Loucy (cell line): ENCODE measurements around the gene TCL1B.

Experiments
- H2AFZ ChIP-seq: fragments of 200-600 bp; sonication (generic); 2 replicates; pipeline ENCODE4 v1.6.0; 2016; ENCODE audit warnings: antibody characterized with exemption, mild to moderate bottlenecking, low read length, moderate library complexity
- H3F3A ChIP-seq: fragments of 200-600 bp; 2 replicates; pipeline ENCODE4 v1.6.0; 2016; ENCODE audit warnings: antibody characterized with exemption, low read depth, mild to moderate bottlenecking
- H3K27me3 ChIP-seq: fragments of 200-600 bp; sonication (generic); 2 replicates; pipeline ENCODE4 v1.6.1; 2014; ENCODE audit warnings: low read length, mild to moderate bottlenecking; ENCODE audit not compliant: insufficient read depth, poor library complexity, severe bottlenecking
- H3K36me3 ChIP-seq: fragments of 200-600 bp; sonication (generic); 2 replicates; pipeline ENCODE4 v1.6.1; 2016; ENCODE audit warnings: low read length; ENCODE audit not compliant: insufficient read depth
- H3K4me1 ChIP-seq: fragments of 200-600 bp; sonication (generic); 2 replicates; pipeline ENCODE4 v1.5.1; 2014; ENCODE audit warnings: low read length, mild to moderate bottlenecking; ENCODE audit not compliant: insufficient read depth, poor library complexity, severe bottlenecking
- H3K4me2 ChIP-seq: fragments of 200-600 bp; sonication (generic); 2 replicates; pipeline ENCODE4 v1.6.0; 2014; ENCODE audit warnings: antibody characterized with exemption, low read length, low read depth, mild to moderate bottlenecking; ENCODE audit not compliant: poor library complexity, severe bottlenecking
- H3K4me3 ChIP-seq: fragments of 200-600 bp; sonication (generic); 2 replicates; pipeline ENCODE4 v1.5.1; 2014; ENCODE audit warnings: low read length, mild to moderate bottlenecking, mixed read lengths; ENCODE audit not compliant: poor library complexity, severe bottlenecking
- H3K79me2 ChIP-seq: fragments of 200-600 bp; sonication (generic); 2 replicates; pipeline ENCODE4 v1.6.1; 2014; ENCODE audit warnings: low read length; ENCODE audit not compliant: insufficient read depth
- H3K9ac ChIP-seq: fragments of 200-600 bp; sonication (generic); 2 replicates; pipeline ENCODE4 v1.6.0; 2014; ENCODE audit warnings: mild to moderate bottlenecking, low read depth, low read length, moderate library complexity; ENCODE audit not compliant: poor library complexity, severe bottlenecking
- H3K9me2 ChIP-seq: fragments of 200-600 bp; sonication (generic); replicated peaks from 2 replicates; pipeline ENCODE4 v1.6.1; 2016; ENCODE audit warnings: low read depth, low read length, mixed read lengths
- H3K9me3 ChIP-seq: fragments of 200-600 bp; sonication (generic); 2 replicates; pipeline ENCODE4 v1.6.1; 2014; ENCODE audit warnings: mild to moderate bottlenecking, antibody characterized with exemption, low read length, low read depth; ENCODE audit not compliant: insufficient read depth
- H4K20me1 ChIP-seq: fragments of 200-600 bp; sonication (generic); 2 replicates; pipeline ENCODE4 v1.6.0; 2014; ENCODE audit warnings: antibody characterized with exemption, low read length, mild to moderate bottlenecking; ENCODE audit not compliant: insufficient read depth, poor library complexity, severe bottlenecking
- EZH2phosphoT487 ChIP-seq: fragments of 200-600 bp; IDR thresholded peaks from 2 replicates; pipeline ENCODE4 v1.6.1; 2018; ENCODE audit warnings: antibody characterized with exemption, mild to moderate bottlenecking, moderate library complexity, borderline replicate concordance
- TF ChIP-seq, protein P1 (sequence below): fragments of 200-600 bp; sonication (generic); conservative IDR thresholded peaks from 2 replicates; pipeline ENCODE4 v1.5.1; 2014; ENCODE audit warnings: mild to moderate bottlenecking, antibody characterized with exemption, low read length

The TCL1B gene

DNA sequence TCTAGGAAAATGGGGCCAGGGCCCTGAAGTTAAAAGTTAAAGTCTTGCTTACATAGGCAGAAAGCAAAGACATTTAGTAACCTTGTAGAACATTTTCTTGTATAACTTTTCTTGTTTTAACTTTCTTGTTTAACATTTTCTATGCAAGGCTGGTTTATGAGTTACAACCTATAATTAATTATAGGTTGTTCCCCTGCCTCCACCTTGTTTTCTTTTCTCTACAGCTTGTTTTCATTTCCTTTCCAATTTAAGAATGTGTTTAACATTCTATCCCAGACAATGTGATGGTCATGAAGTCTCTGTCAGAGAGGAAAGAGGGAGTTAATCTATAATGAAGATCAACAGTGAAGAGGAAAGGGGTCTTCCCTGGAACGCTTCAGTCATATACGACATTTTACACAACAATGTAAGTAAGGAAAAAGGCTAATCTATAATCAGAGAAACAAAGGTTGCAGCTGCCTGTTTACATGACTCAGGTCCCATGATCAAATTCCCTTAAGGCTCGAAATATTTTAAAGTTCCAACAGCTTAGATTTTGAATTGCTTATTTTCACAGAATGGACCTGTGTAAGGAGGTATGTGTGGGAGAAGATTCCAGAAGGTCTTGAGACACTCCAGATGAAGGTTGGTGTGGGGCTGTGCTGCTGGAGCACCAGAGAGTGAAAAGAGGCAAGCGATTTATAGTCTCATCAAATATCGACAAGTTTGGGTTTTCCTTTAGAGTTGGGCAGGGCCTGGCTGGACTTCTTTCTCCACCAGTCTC, 34.2 kb upstream of the TCL1B start:
- Histone ChIP-seq H4K20me1 (no peaks in the 10 kb centered on the region), H3K4me3 (no peak overlapping the region), H3K9me3 (no peaks in the 10 kb centered on the region), H3F3A (no peaks in the 10 kb centered on the region), H3K9ac (no peak overlapping the region), H3K4me2 (no peak overlapping the region), H2AFZ (peak overlapping the region; percentile 67), H3K36me3 (no peaks in the 10 kb centered on the region), H3K27me3 (no peaks in the 10 kb centered on the region), H3K9me2 (no peaks in the 10 kb centered on the region), H3K79me2 (no peaks in the 10 kb centered on the region), H3K4me1 (peaks cover 19% of the 10 kb centered on the region)
- TF ChIP-seq EZH2phosphoT487, result no peak
- TF ChIP-seq, protein P1, sequence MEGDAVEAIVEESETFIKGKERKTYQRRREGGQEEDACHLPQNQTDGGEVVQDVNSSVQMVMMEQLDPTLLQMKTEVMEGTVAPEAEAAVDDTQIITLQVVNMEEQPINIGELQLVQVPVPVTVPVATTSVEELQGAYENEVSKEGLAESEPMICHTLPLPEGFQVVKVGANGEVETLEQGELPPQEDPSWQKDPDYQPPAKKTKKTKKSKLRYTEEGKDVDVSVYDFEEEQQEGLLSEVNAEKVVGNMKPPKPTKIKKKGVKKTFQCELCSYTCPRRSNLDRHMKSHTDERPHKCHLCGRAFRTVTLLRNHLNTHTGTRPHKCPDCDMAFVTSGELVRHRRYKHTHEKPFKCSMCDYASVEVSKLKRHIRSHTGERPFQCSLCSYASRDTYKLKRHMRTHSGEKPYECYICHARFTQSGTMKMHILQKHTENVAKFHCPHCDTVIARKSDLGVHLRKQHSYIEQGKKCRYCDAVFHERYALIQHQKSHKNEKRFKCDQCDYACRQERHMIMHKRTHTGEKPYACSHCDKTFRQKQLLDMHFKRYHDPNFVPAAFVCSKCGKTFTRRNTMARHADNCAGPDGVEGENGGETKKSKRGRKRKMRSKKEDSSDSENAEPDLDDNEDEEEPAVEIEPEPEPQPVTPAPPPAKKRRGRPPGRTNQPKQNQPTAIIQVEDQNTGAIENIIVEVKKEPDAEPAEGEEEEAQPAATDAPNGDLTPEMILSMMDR, result no peak

DNA sequence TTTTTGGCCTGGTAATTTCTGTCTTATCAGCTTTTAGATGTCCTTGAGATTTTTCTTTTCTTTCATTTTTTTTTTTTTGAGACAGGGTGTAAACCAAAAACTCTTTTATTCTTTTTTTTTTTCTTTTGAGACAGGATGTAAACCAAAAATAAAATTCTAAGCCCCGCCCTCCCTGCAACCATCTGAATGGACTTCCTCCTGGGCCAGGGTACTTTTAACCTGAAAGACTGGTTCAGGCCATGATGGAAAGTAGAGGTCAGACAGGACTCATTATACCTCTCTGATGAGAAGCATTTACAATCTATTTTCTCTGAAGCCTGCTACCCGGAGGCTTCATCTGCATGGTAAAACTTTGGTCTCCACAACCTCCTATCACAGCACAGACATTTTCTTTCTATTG, 33.5 kb upstream of the TCL1B start:
- Histone ChIP-seq H3K4me3 (no peak overlapping the region), H4K20me1 (no peaks in the 10 kb centered on the region), H3K27me3 (no peaks in the 10 kb centered on the region), H3K9ac (no peak overlapping the region), H3K9me3 (no peaks in the 10 kb centered on the region), H2AFZ (peak overlapping the region; percentile 67; the same call in 1 of the 2 replicates), H3F3A (no peaks in the 10 kb centered on the region), H3K36me3 (no peaks in the 10 kb centered on the region), H3K4me2 (no peak overlapping the region), H3K79me2 (no peaks in the 10 kb centered on the region), H3K9me2 (no peaks in the 10 kb centered on the region), H3K4me1 (peaks cover 19% of the 10 kb centered on the region)
- TF ChIP-seq, protein P1, result no peak
- TF ChIP-seq EZH2phosphoT487, result no peak

DNA sequence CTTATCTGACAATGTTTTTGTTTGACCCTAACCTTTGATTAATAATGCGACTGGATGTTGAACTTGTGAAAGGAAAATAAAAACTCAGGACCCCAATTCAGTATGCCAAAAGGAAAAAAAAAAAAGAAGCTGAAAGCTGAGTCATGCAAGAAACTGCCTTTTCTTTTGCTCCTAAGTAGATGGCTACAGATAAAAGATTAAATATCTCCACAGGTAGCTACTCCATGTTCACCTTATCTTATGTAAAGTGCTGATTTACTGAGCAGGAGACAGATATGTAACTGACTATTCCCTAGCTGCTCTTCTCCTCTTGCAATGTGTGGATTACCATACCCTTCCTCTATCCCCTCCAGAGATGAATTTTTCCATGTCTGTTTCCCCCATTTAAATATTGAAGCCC, 30.8 kb upstream of the TCL1B start:
- Histone ChIP-seq H3K4me1 (peaks cover 19% of the 10 kb centered on the region), H4K20me1 (no peaks in the 10 kb centered on the region), H3K9ac (no peak overlapping the region), H3K79me2 (no peaks in the 10 kb centered on the region), H3K27me3 (no peaks in the 10 kb centered on the region), H3K4me2 (no peak overlapping the region), H3F3A (no peaks in the 10 kb centered on the region), H3K4me3 (no peak overlapping the region), H2AFZ (no peak overlapping the region), H3K9me3 (no peaks in the 10 kb centered on the region), H3K36me3 (no peaks in the 10 kb centered on the region), H3K9me2 (no peaks in the 10 kb centered on the region)
- TF ChIP-seq, protein P1, result no peak
- TF ChIP-seq EZH2phosphoT487, result no peak
